HepG2 (cell line): ENCODE results near the gene ZNF629. TPM values are rescaled to one million over a fixed set of nuclear protein-coding genes. Genes with fewer than 3 reads are reported as not detected.

Source experiments
- CERS6 ChIP-seq: sonication (generic); formaldehyde crosslinking; IDR thresholded peaks from 2 replicates; pipeline ENCODE4 v1.5.0; 2020; ENCODE audit warnings: missing genetic modification reagents
- CHCHD3 ChIP-seq: sonication (generic); formaldehyde crosslinking; IDR thresholded peaks from 2 replicates; pipeline ENCODE4 v1.8.0; 2022; ENCODE audit warnings: mild to moderate bottlenecking, missing genetic modification reagents, moderate library complexity
- LCORL ChIP-seq, 2 experiments: fragments of 450-650 bp in 1 of 2; sonication (generic) in 1 of 2; formaldehyde crosslinking in 1 of 2; IDR thresholded peaks; 2 replicates each; pipeline versions ENCODE4 v1.5.0 to v1.6.1; 2017 to 2020; ENCODE audit warnings: antibody characterized with exemption in 1 of 2, missing genetic modification reagents in 1 of 2
- SP1 ChIP-seq, 2 experiments: fragments of 450-650 bp in 1 of 2; sonication (generic) in 1 of 2; formaldehyde crosslinking in 1 of 2; IDR thresholded peaks; 2 replicates each; pipeline versions ENCODE4 v1.4.0 to v1.6.1; 2016 to 2020; ENCODE audit warnings: missing genetic modification reagents in 1 of 2
- TFDP2 ChIP-seq: sonication (generic); formaldehyde crosslinking; IDR thresholded peaks from 2 replicates; pipeline ENCODE4 v1.4.0; 2020; ENCODE audit warnings: missing genetic modification reagents
- ZFP37 ChIP-seq: sonication (generic); formaldehyde crosslinking; IDR thresholded peaks from 2 replicates; pipeline ENCODE4 v1.4.0; 2020; ENCODE audit warnings: missing genetic modification reagents, borderline replicate concordance
- ZNF296 ChIP-seq: sonication (generic); formaldehyde crosslinking; conservative IDR thresholded peaks from 2 replicates; pipeline ENCODE4 v1.5.0; 2020; ENCODE audit warnings: mild to moderate bottlenecking, missing genetic modification reagents
- ZNF407 ChIP-seq: sonication (generic); formaldehyde crosslinking; IDR thresholded peaks from one replicate; pipeline ENCODE4 v1.5.1; 2020; ENCODE audit warnings: mild to moderate bottlenecking, missing genetic modification reagents; ENCODE audit errors: not compliant biosample characterization
- ZNF496 ChIP-seq: sonication (generic); formaldehyde crosslinking; IDR thresholded peaks from 2 replicates; pipeline ENCODE4 v1.8.1; 2023; ENCODE audit warnings: mild to moderate bottlenecking, moderate library complexity, missing genetic modification reagents; ENCODE audit not compliant: insufficient replicate concordance
- polyA plus RNA-seq, 8 experiments: library from polyadenylated mRNA; depleted of rRNA in 3 of 8; stranded (reverse) in 7 of 8; unstranded in 1 of 8; fragments of >200 nt; fragmentation: Illumina TruSeq in 4 of 8; extraction: Trizol in 4 of 8; gene quantifications; 2 replicates each; pipeline versions ENCODE4 v1.2.1 to v1.2.3, GENCODE V29; 2011 to 2016; ENCODE audit warnings: low read depth in 4 of 8, missing spikeins in 1 of 8, mixed read lengths in 1 of 8; ENCODE audit not compliant: insufficient read depth in 1 of 8
- total RNA-seq, 5 experiments: library from RNA; depleted of rRNA; stranded (reverse); fragments of >200 nt; fragmentation: Illumina TruSeq; extraction: Trizol; gene quantifications; 2 replicates each; pipeline ENCODE4 v1.2.3, GENCODE V29; 2016; ENCODE audit warnings: low read depth in 1 of 5
- TF ChIP-seq, protein P1 (sequence below): sonication (generic); formaldehyde crosslinking; IDR thresholded peaks from 2 replicates; pipeline ENCODE4 v1.4.0; 2020; ENCODE audit warnings: missing genetic modification reagents, mild to moderate bottlenecking, borderline replicate concordance
- TF ChIP-seq, protein P2 (sequence below): sonication (generic); formaldehyde crosslinking; conservative IDR thresholded peaks from 2 replicates; pipeline ENCODE4 v1.8.0; 2022; ENCODE audit warnings: low read depth, missing genetic modification reagents
- TF ChIP-seq, protein P3 (sequence below): IDR thresholded peaks from 2 replicates; pipeline ENCODE4 v1.6.1; 2016; ENCODE audit warnings: missing compliant biosample characterization, missing genetic modification reagents, borderline replicate concordance

ZNF629 gene
- total and polyA plus RNA-seq, 2 of the 13 experiments (the other 11 are each of a cell fraction or from before 2014, with no cell fraction given) = 6.1 to 16.5 TPM

- TF ChIP-seq, protein P1, sequence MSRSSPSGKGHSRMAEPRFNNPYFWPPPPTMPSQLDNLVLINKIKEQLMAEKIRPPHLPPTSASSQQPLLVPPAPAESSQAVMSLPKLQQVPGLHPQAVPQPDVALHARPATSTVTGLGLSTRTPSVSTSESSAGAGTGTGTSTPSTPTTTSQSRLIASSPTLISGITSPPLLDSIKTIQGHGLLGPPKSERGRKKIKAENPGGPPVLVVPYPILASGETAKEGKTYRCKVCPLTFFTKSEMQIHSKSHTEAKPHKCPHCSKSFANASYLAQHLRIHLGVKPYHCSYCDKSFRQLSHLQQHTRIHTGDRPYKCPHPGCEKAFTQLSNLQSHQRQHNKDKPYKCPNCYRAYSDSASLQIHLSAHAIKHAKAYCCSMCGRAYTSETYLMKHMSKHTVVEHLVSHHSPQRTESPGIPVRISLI (CRISPR knock-in tag) = peak; percentile 17; the same call in 1 of the 2 replicates
- TF ChIP-seq, protein P2, sequence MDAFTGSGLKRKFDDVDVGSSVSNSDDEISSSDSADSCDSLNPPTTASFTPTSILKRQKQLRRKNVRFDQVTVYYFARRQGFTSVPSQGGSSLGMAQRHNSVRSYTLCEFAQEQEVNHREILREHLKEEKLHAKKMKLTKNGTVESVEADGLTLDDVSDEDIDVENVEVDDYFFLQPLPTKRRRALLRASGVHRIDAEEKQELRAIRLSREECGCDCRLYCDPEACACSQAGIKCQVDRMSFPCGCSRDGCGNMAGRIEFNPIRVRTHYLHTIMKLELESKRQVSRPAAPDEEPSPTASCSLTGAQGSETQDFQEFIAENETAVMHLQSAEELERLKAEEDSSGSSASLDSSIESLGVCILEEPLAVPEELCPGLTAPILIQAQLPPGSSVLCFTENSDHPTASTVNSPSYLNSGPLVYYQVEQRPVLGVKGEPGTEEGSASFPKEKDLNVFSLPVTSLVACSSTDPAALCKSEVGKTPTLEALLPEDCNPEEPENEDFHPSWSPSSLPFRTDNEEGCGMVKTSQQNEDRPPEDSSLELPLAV (CRISPR knock-in tag) = peak; percentile 44; the same call in 1 of the 2 replicates
- TF ChIP-seq LCORL (IDR thresholded peaks at IDR 0.05) = no peak
- TF ChIP-seq LCORL (CRISPR knock-in tag; IDR thresholded peaks at IDR 0.05) = peak; percentile 95
- 0 out of 2 replicates have a peak, but pooled peaks have one; percentile 71 for TF ChIP-seq ZFP37
- TF ChIP-seq CERS6 (CRISPR knock-in tag) = no peak
- peak; percentile 91 for TF ChIP-seq ZNF296 (CRISPR knock-in tag)
- TF ChIP-seq ZNF496 (CRISPR knock-in tag) = no peak
- TF ChIP-seq, protein P3, sequence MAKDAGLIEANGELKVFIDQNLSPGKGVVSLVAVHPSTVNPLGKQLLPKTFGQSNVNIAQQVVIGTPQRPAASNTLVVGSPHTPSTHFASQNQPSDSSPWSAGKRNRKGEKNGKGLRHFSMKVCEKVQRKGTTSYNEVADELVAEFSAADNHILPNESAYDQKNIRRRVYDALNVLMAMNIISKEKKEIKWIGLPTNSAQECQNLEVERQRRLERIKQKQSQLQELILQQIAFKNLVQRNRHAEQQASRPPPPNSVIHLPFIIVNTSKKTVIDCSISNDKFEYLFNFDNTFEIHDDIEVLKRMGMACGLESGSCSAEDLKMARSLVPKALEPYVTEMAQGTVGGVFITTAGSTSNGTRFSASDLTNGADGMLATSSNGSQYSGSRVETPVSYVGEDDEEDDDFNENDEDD (CRISPR knock-in tag) = peak; percentile 58; the same call in 1 of the 2 replicates
- peak; percentile 35; the same call in 1 of the 2 replicates for TF ChIP-seq TFDP2 (CRISPR knock-in tag)
- TF ChIP-seq ZNF407 = no peak
- peak; percentile 90 for TF ChIP-seq CHCHD3 (CRISPR knock-in tag)
- TF ChIP-seq SP1 (IDR thresholded peaks at IDR 0.05) = no peak
- peak; percentile 18; the same call in 1 of the 2 replicates for TF ChIP-seq SP1 (CRISPR knock-in tag; IDR thresholded peaks at IDR 0.05)
Observed at GRCh38 chr16:30786936-30787612, at the start of gene ZNF629 (continued).
